BE2C (cell line): Measurements from ENCODE around the gene SH2D3A.
A peak's percentile ranks its signal among the peaks of the same experiment; 100 is the strongest.

ENCODE experiments used
- DNase-seq: peaks from one replicate; pipeline ENCODE4 v3.0.0-alpha.2; 2020
- H3K27me3 ChIP-seq: fragments of 250-450 bp; sonication (Bioruptor Pico); 2 replicates; pipeline ENCODE4 v1.5.1; 2020; ENCODE audit warnings: mild to moderate bottlenecking
- H3K36me3 ChIP-seq: fragments of 250-450 bp; sonication (Bioruptor Pico); 2 replicates; pipeline ENCODE4 v1.5.1; 2020; ENCODE audit warnings: mild to moderate bottlenecking
- H3K4me1 ChIP-seq: fragments of 250-450 bp; sonication (Bioruptor Pico); 2 replicates; pipeline ENCODE4 v1.5.1; 2020
- H3K4me3 ChIP-seq: 2 replicates; pipeline ENCODE4 v1.5.1; 2011; ENCODE audit warnings: low read depth, low read length
- H3K9me3 ChIP-seq: fragments of 250-450 bp; sonication (Bioruptor Pico); 2 replicates; pipeline ENCODE4 v1.5.1; 2020
- TF ChIP-seq, protein P1 (sequence below): IDR thresholded peaks from 2 replicates; pipeline ENCODE4 v1.5.1; 2012; ENCODE audit warnings: mild to moderate bottlenecking, low read depth, low read length

The SH2D3A gene

DNA sequence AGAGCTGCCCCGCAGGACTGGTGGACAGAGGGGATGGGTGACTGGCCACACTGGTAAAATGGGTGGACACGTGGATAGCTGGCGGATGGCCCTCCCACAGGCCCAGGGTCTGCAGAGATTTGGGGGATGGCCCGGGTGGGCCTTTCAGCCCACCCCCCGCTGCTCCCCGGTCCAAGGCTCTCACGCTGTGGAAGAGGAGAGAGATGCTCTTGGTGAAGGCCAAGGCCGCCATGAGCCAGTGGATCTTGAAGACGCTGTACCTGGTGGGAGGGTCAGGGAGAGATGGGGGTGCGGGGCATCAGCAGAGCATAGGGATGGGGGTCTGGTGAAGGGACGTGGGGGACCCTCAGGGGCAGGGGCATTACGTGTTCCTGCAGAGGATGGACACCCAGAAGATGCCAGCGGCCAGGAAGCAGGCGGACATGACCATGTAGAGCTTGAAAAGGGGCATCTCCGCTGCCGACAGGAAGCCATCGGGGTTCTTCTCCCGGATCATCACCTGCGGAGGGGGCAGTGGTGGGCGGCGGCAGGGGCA, 34.4 kb downstream of the SH2D3A start:
- Histone ChIP-seq H3K4me3 (no peak overlapping the region), H3K27me3 (no peaks in the 10 kb centered on the region), H3K9me3 (no peaks in the 10 kb centered on the region), H3K4me1 (no peaks in the 10 kb centered on the region), H3K36me3 (no peaks in the 10 kb centered on the region)
- DNase-seq: no peak
- TF ChIP-seq, protein P1, sequence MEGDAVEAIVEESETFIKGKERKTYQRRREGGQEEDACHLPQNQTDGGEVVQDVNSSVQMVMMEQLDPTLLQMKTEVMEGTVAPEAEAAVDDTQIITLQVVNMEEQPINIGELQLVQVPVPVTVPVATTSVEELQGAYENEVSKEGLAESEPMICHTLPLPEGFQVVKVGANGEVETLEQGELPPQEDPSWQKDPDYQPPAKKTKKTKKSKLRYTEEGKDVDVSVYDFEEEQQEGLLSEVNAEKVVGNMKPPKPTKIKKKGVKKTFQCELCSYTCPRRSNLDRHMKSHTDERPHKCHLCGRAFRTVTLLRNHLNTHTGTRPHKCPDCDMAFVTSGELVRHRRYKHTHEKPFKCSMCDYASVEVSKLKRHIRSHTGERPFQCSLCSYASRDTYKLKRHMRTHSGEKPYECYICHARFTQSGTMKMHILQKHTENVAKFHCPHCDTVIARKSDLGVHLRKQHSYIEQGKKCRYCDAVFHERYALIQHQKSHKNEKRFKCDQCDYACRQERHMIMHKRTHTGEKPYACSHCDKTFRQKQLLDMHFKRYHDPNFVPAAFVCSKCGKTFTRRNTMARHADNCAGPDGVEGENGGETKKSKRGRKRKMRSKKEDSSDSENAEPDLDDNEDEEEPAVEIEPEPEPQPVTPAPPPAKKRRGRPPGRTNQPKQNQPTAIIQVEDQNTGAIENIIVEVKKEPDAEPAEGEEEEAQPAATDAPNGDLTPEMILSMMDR: no peak

DNA sequence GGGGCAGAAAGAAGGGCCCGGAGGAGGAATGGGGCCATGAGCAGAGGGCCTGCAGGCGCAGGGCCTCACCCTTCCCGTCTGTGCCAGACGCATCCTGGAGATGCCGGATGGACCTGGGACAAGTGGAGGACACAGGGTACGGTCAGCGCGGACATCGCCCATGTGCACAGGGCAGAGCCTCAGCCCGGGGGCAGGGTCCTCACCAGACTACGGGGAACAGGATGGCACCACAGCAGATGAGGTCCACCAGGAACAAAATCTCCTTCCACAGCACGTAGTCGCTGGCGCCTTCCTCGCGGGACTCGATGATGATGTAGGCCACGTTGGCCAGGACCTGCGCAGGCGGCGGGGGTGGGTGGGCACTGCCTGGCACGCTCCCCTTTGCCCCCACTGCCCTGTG, 35.4 kb downstream of the SH2D3A start:
- TF ChIP-seq, protein P1: no peak
- Histone ChIP-seq H3K4me3 (no peak overlapping the region), H3K36me3 (no peaks in the 10 kb centered on the region), H3K27me3 (no peaks in the 10 kb centered on the region), H3K4me1 (no peaks in the 10 kb centered on the region), H3K9me3 (no peaks in the 10 kb centered on the region)
- DNase-seq: no peak

DNA sequence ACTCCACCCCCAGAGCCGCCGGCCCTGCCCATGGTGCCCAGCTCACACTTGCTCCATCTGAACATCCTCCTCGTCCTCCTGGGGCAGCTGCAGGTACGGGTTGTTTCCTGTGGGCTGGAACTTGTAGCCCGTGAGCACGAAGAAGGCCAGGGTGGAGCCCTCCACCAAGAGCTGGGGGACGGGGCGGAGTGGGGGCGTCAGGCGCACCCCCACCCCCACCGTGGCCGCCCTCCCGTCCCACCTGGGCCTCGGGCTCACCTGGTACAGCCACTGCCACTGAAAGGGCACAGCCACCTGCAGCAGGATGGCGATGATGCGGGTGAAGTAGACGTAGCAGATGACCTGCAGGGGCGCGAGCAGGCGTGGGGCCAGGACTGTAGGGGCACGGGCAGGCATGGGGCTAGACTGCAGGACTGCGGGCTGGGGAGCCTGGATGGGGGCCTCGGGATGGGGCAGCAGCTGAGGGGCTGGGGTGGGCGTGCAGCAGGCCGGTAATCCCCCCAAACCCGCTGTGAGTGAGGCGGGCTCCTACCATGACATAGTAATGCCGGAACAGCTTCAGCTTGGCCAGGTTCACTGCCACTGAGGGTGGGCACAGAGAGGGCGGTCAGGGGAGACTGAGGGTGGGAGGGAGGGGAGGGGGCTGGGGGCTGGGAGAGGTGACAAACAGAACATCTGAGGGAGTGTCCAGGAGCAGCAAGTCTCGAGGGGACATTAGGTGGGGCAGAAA, 36.1 kb downstream of the SH2D3A start:
- DNase-seq: no peak
- Histone ChIP-seq H3K36me3 (no peaks in the 10 kb centered on the region), H3K4me3 (no peak overlapping the region), H3K9me3 (no peaks in the 10 kb centered on the region), H3K27me3 (no peaks in the 10 kb centered on the region), H3K4me1 (no peaks in the 10 kb centered on the region)
- TF ChIP-seq, protein P1: no peak

DNA sequence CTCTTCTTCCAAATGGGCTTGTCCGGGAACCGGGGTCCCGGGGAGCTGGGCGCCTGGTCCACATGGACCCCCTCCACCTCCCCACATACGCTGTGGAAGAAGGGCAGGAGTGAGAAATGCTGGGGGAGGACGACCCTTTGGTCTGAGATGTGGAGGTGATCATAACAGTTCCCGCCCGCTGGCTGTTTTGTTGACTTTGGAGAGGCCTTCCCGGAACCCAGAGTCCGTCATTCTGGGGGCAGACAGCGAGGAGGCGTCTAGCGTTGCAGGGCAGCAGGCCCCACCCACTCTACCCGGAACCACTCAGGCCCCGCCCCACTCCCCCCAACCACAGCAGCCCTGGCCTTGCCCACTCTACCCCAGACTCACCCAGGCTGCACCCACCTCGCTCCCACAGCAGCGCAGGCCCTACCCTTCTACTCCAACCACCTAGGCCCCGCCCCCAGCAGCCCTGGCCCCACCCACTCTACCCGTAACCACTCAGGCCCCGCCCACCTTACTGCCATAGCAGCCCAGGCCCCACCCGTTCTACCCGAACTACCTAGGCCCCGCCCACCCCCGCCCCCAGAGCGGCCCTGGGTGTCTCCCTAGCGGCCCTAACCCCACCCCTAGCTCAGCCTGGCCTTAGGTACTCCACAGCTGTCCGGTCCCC, 37.0 kb downstream of the SH2D3A start:
- TF ChIP-seq, protein P1: no peak
- no peaks in the 10 kb centered on the region for H3K36me3 ChIP-seq
- H3K4me3 ChIP-seq: no peak overlapping the region
- H3K9me3 ChIP-seq: no peaks in the 10 kb centered on the region
- no peaks in the 10 kb centered on the region for H3K27me3 ChIP-seq
- peak; percentile 46 for DNase-seq
- no peaks in the 10 kb centered on the region for H3K4me1 ChIP-seq

DNA sequence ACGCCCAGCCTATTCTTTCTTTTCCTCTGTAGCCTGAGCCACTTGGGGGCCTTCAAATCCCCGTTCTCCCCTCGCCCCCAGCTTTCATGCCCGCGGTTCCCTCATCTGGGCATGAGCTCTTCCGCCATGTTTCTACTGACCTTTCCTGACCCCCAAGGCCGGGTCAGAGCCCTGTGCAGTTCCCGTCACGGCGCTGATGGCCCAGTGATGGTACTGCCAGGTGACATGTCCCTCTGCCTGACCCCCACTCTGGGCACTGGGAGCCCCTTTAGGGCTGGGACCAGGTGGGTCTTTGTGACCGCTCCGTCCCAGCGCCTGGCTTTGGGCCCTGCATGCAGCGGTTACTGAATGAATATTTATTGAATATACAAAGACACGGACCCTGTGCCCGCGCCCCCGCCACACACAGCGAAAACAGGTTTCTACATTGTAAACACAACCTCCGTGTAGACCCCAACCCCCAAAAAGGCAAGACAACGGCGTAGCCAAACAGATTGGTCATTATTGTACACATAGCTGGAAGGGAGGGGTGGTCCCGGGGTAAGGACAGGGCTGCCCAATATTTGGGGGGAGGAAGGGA, 37.6 kb downstream of the SH2D3A start:
- H3K4me1 ChIP-seq: no peaks in the 10 kb centered on the region
- TF ChIP-seq, protein P1: no peak
- no peaks in the 10 kb centered on the region for H3K9me3 ChIP-seq
- DNase-seq: no peak
- H3K4me3 ChIP-seq: no peak overlapping the region
- H3K27me3 ChIP-seq: no peaks in the 10 kb centered on the region
- no peaks in the 10 kb centered on the region for H3K36me3 ChIP-seq
